BJ (cell line): ENCODE results near the gene BRAT1. TPM values are rescaled to one million over a fixed set of nuclear protein-coding genes. Genes with fewer than 3 reads are reported as not detected.

Experiments used
- CTCF ChIA-PET: fragments of 350-600 bp; formaldehyde crosslinking; extraction: SDS; loops from one replicate; lab custom pipeline; 2021; ENCODE audit warnings: antibody characterized with exemption, inconsistent platforms; lab: Yijun Ruan, JAX
- POLR2A ChIA-PET: fragments of 300-600 bp; sonication (Branson Sonifier 250); formaldehyde crosslinking; extraction: SDS; loops from one replicate; lab custom pipeline; 2021; ENCODE audit warnings: antibody characterized with exemption; lab: Charles Lee
- DNase-seq: peaks from one replicate; pipeline ENCODE4 v3.0.0-alpha.2; 2011; ENCODE audit warnings: low read depth
- H3K27me3 ChIP-seq: 2 replicates; pipeline ENCODE4 v1.6.0; 2011; ENCODE audit warnings: low read length; ENCODE audit not compliant: control insufficient read depth, insufficient read depth
- H3K36me3 ChIP-seq: 2 replicates; pipeline ENCODE4 v1.5.1; 2011; ENCODE audit warnings: low read length; ENCODE audit not compliant: control insufficient read depth, insufficient read depth
- H3K4me3 ChIP-seq: 2 replicates; pipeline ENCODE4 v1.5.1; 2011; ENCODE audit warnings: low read depth, mild to moderate bottlenecking, control low read depth, low read length
- polyA plus RNA-seq: library from polyadenylated mRNA; depleted of rRNA; stranded (reverse); fragments of >200 nt; gene quantifications from 2 replicates; pipeline ENCODE4 v1.2.3, GENCODE V29; 2011
- TF ChIP-seq, protein P1 (sequence below): IDR thresholded peaks from 2 replicates; pipeline ENCODE4 v1.5.1; 2011; ENCODE audit warnings: low read depth, mild to moderate bottlenecking, control low read depth, inconsistent platforms, low read length, moderate library complexity; ENCODE audit not compliant: insufficient read depth

The BRAT1 gene
- polyA plus RNA-seq, 1 experiment = 17.9 TPM

DNA sequence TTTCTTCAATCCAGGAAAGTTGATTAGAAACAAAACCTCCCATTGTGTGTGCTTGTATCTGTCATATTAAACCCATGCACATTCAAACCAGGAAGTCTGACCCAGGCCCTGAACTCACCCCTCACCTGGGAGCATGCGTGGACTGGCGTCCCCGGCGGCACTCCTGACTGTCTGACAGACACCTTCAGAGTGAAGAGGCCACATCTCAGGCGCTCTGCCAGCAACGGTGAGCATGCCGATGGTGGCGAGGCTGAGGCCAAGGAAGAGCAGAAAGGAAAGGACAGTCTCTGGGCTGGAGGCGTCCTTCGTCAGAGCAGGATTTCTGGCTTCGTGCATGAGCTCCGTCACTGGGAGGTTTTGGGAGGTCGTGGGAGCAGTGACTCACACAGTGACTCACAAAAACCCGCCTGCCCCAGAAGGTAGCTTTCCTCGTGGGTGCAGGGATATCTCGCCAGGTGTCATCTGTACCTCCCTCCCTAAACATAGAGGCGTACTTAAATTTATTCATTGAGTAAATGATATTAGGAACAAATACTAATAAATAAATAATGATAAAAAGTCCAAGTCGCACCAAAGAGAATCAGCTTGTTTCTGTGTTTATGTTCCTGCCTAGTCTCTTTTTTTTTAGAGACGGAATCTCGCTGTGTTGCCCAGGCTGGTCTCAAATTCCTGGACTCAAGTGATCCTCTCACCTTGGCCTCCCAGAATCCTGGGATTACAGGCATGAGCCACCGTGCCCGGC, 16.9 kb upstream of the BRAT1 start:
- H3K4me3 ChIP-seq = no peak overlapping the region
- TF ChIP-seq, protein P1, sequence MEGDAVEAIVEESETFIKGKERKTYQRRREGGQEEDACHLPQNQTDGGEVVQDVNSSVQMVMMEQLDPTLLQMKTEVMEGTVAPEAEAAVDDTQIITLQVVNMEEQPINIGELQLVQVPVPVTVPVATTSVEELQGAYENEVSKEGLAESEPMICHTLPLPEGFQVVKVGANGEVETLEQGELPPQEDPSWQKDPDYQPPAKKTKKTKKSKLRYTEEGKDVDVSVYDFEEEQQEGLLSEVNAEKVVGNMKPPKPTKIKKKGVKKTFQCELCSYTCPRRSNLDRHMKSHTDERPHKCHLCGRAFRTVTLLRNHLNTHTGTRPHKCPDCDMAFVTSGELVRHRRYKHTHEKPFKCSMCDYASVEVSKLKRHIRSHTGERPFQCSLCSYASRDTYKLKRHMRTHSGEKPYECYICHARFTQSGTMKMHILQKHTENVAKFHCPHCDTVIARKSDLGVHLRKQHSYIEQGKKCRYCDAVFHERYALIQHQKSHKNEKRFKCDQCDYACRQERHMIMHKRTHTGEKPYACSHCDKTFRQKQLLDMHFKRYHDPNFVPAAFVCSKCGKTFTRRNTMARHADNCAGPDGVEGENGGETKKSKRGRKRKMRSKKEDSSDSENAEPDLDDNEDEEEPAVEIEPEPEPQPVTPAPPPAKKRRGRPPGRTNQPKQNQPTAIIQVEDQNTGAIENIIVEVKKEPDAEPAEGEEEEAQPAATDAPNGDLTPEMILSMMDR = no peak
- POLR2A ChIA-PET = no interaction called here
- H3K36me3 ChIP-seq = peaks cover 5% of the 10 kb centered on the region
- DNase-seq = no peak
- H3K27me3 ChIP-seq = no peaks in the 10 kb centered on the region
- CTCF ChIA-PET = interaction anchor here (1.5 to 1.8 kb wide), 2 partner anchors 98 to 108 kb away, joined by 6 read pairs; no protein-coding TSS in a partner anchor

DNA sequence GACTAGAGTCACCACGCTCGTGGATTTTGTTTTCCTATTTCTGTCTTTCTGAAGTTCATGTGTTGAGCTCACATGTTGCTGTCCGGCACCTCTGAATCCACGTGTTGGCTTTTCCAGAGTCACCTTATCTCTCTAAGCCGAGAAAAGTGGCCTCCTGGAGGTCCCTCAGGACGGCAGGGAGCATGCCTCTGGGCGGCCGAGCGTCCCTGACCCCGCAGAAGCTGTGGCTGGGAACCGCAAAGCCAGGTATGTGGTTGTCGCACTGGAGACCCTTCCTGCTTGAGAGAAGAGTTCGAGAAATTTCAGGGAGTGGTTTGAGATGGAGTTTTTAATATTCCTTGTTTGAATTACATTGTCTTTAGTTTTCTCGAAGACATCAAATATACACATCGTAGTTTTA, 16.1 kb upstream of the BRAT1 start:
- CTCF ChIA-PET = interaction anchor here (1.5 to 1.8 kb wide), 2 partner anchors 99 to 109 kb away, joined by 6 read pairs; no protein-coding TSS in a partner anchor
- no peak for DNase-seq
- no peaks in the 10 kb centered on the region for H3K27me3 ChIP-seq
- H3K4me3 ChIP-seq = no peak overlapping the region
- POLR2A ChIA-PET = no interaction called here
- H3K36me3 ChIP-seq = peaks cover 3% of the 10 kb centered on the region
- TF ChIP-seq, protein P1 = no peak

DNA sequence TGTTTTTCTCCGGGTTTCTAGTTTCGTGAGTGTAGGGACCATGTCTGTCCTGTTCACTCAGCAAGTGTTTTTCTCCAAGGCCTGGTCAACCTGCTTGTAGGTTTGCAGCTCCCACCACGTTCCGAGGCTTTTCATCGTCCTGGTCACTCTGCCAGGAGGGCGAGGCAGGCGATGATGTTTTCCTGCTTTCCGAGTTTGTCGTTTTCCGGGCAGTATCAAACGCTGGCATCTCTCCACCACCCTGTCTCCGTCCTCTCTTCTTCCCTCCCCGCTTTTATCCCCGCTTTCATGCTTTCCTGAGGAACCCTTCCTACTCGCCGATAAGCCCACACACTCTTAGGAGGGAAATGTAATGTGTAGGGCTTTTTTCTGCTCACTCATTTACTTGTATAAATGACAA, 14.7 kb upstream of the BRAT1 start:
- Histone ChIP-seq H3K27me3 (no peaks in the 10 kb centered on the region), H3K4me3 (no peak overlapping the region), H3K36me3 (peaks cover 3% of the 10 kb centered on the region)
- TF ChIP-seq, protein P1 = no peak
- no peak for DNase-seq
- POLR2A ChIA-PET = no interaction called here
- CTCF ChIA-PET = no interaction called here

DNA sequence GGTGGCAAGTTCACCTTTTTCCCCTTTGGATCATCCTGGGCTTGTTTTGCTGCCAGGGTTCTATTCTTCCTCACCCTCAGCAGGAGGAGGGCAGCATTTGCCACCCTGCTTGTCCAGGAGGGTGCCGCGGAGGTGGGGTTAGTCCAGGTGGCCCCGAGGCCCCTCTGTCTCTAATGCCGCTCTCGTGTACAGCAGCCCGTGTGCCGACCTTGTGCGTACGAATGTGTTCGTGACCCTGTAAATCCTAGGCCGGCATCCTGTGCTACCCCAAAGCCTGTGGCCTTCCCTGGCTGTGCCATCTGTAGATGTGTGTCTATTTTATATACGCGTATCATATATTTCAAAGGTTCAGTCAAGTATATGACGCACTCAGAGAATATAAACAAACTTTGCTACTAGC, 14.1 kb upstream of the BRAT1 start:
- POLR2A ChIA-PET = no interaction called here
- no peak for DNase-seq
- Histone ChIP-seq H3K27me3 (no peaks in the 10 kb centered on the region), H3K4me3 (no peak overlapping the region), H3K36me3 (peaks cover 3% of the 10 kb centered on the region)
- CTCF ChIA-PET = interaction anchor here (3.3 to 3.9 kb wide), 2 partner anchors 100 to 112 kb away, joined by 16 to 47 read pairs; no protein-coding TSS in a partner anchor
- TF ChIP-seq, protein P1 = no peak

DNA sequence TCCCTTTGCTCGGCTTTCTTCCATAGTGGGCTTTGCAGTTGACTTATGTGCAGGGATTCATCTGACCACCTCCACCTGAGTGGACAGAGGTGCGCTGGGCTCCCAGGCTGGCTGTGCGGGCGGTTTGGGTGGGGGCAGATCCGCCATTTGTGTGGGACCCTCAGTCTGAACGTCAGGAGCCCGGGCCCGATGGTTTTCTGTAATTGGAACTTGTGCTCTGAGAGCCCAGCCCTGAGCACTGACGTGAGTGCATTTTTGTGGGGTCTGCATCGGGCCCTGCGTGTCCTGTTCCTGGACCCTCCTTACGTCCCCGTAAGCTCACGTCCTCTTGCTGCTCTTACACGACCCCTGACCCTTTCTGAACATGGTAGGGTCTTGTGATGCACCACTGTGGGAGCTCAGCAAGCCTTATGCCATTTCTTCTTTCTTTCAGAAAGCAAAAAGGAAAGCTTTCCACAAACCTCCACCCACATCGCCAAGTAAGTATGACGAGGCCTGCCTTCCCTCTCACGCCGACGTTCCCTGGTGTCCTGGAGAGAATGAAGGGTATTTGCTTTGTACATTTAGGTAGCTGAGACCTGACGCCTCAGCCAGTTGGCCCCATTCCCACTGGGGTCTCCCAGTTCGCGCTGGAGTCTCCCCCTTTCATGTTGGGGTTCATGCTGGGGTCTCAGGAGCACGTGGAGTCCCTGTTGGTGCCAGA, 13.3 kb upstream of the BRAT1 start:
- ChIA-PET CTCF (interaction anchor here (0.7 to 3.9 kb wide), 17 partner anchors 9 to 142 kb away, joined by 3 to 47 read pairs (median 6); no protein-coding TSS in a partner anchor), POLR2A (no interaction called here)
- Histone ChIP-seq H3K4me3 (no peak overlapping the region), H3K36me3 (peaks cover 1% of the 10 kb centered on the region), H3K27me3 (no peaks in the 10 kb centered on the region)
- TF ChIP-seq, protein P1 = no peak
- DNase-seq = no peak
